Testis (tissue), 2 donors: ENCODE measurements around the gene DOK5.

Experiments
- POLR2A ChIP-seq: fragments of 450-650 bp; IDR thresholded peaks from one replicate; pipeline ENCODE4 v1.6.1; 2017; ENCODE audit warnings: antibody characterized with exemption, mild to moderate bottlenecking, moderate library complexity
- TF ChIP-seq, protein P1 (sequence below), 3 experiments: fragments of 450-650 bp in 2 of 3; fragments of 200-600 bp in 1 of 3; sonication (generic) in 1 of 3; IDR thresholded peaks; one replicate each; pipeline ENCODE4 v1.5.1; 2016 to 2019; ENCODE audit warnings: antibody characterized with exemption in 3 of 3, mild to moderate bottlenecking in 2 of 3, moderate library complexity in 1 of 3

DNA sequence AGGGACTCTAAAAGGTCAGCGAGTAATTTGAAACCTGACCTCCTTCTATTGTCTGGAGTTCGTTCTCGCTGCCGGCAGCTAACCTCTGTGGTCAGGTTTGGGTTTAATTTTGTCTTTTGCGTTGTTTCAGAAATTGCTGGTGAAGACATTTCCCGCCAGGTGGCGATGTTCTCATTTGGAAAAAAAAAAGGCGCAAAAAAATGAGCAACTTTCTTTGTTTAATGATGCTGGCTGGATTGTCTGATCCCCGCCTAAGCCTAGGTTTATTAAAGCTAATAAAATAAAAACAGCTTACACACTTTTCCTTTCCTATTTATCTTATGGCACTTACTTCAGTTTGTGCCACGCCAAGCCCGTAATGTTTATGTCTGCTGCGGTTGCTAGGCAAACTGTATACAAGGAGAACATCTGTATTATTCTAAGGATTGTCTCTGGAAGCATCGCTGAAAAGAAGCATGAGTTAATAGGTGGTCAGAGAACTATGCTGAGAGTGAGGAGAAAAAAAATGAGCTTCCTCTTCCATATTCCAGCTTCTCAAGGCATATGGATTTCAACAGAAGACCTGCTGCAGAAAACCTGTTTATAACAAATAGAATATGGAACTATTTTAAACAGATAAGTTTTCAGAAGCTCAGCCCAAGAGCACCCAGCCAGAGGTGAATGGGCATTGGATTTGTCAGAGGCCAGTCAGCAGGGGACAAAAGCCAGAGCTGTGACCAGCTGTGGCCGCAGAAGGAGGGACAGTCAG is 205.7 kb downstream of the DOK5 start:
- TF ChIP-seq, protein P1, sequence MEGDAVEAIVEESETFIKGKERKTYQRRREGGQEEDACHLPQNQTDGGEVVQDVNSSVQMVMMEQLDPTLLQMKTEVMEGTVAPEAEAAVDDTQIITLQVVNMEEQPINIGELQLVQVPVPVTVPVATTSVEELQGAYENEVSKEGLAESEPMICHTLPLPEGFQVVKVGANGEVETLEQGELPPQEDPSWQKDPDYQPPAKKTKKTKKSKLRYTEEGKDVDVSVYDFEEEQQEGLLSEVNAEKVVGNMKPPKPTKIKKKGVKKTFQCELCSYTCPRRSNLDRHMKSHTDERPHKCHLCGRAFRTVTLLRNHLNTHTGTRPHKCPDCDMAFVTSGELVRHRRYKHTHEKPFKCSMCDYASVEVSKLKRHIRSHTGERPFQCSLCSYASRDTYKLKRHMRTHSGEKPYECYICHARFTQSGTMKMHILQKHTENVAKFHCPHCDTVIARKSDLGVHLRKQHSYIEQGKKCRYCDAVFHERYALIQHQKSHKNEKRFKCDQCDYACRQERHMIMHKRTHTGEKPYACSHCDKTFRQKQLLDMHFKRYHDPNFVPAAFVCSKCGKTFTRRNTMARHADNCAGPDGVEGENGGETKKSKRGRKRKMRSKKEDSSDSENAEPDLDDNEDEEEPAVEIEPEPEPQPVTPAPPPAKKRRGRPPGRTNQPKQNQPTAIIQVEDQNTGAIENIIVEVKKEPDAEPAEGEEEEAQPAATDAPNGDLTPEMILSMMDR (IDR thresholded peaks at IDR 0.05), result peak in 2 of 3 experiments; percentile 45 to 66
- TF ChIP-seq POLR2A, result no peak
